ENCODE results near the gene CHAD.
A peak's percentile ranks its signal among the peaks of the same experiment; 100 is the strongest.

CHAD gene

GRCh38 chr17:50511058-50511457 lies 42.4 kb upstream of the CHAD start:
- Histone ChIP-seq H3K4me1 (ENCODE audit: control extremely low read depth in 1 of 4, control insufficient read depth in 4 of 4, insufficient read depth in 4 of 4, low read length in 3 of 4) (peaks cover 0 to 15% (median 13%) of the 10 kb centered on the region in 4 experiments), H3K27ac (ENCODE audit: insufficient read depth in 1 of 2, low read depth in 1 of 2, low read length in 2 of 2, poor library complexity in 1 of 2, severe bottlenecking in 2 of 2) (no peak overlapping the region), H3K36me3 (ENCODE audit: control insufficient read depth in 4 of 4, insufficient read depth in 4 of 4, low read length in 3 of 4) (no peaks in the 10 kb centered on the region), H3K4me3 (ENCODE audit: control insufficient read depth in 1 of 7, extremely low read depth in 1 of 7, insufficient read depth in 4 of 7, low read depth in 2 of 7, low read length in 6 of 7) (no peak overlapping the region), H3K27me3 (replicated peaks in 2 of 5; ENCODE audit: control insufficient read depth in 4 of 5, insufficient read depth in 5 of 5, low read length in 4 of 5) (no peaks in the 10 kb centered on the region), H3K9me3 (ENCODE audit: control extremely low read depth in 1 of 5, control insufficient read depth in 4 of 5, insufficient read depth in 2 of 5, low read depth in 1 of 5, low read length in 4 of 5) (no peaks in the 10 kb centered on the region)
- ChIA-PET POLR2A (no interaction called here), CTCF (interaction anchor here (1.3 to 1.8 kb wide), 2 partner anchors 9 to 10 kb away, joined by 4 to 8 read pairs; no protein-coding TSS in a partner anchor)
- WGBS (ENCODE audit: insufficient coverage): 96% methylated on average over 2 of the region's 3 CpGs
- DNase-seq: peak in 2 of 3 donors; percentile 36 to 38

DNA sequence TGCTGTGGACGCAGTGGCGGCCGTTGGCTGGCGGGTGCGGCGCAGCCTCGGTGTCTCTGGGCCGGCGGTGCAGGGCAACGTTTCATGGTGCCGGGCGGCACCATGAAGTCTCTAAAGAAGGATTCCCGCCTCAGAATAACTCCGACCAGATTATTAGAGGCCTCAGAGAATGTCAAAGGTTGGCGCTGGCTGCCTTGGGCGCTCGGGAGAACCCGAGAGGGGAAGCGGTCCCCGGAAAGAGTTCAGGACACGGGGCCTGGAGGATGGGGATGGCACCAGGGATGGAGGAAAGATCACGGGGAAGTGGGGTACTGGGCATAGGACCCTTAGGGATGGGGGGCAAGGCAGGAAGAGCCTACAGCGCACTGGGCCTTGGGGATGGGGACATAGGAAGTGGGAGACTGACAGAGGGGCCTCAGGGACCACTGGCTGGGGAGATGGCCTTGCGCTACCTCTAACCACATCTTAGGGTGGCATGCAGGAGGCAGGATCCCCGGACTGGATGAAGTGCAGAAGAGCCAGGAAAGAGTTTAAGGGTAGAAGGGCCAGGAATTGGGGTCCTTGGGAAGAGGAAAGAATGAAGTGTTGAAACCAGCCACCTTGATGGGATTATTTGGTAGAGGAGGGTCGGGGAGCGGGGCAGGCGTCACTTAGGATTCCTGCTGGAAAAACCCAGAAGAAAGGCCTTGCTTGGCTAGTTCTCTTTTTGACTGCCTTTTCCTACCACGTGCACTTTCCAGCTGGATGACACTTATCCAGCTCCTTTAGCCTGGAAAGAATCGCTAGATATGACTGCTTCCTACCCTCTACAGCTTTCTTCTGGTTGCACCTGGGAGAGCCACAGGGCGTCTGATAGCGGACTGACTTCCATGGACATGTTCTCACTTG lies 40.1 kb upstream of the CHAD start:
- H3K27me3 ChIP-seq (replicated peaks in 2 of 5; ENCODE audit: control insufficient read depth in 4 of 5, insufficient read depth in 5 of 5, low read length in 4 of 5): no peaks in the 10 kb centered on the region
- peak overlapping the region; percentile 44 to 88 (median 68) for H3K4me3 ChIP-seq (ENCODE audit: control insufficient read depth in 1 of 7, extremely low read depth in 1 of 7, insufficient read depth in 4 of 7, low read depth in 2 of 7, low read length in 6 of 7)
- 32% methylated on average over 29 of the region's 32 CpGs for WGBS (ENCODE audit: insufficient coverage)
- DNase-seq: no peak
- ChIA-PET CTCF (no interaction called here), POLR2A (no interaction called here)
- H3K36me3 ChIP-seq (ENCODE audit: control insufficient read depth in 4 of 4, insufficient read depth in 4 of 4, low read length in 3 of 4): no peaks in the 10 kb centered on the region
- peak overlapping the region; percentile 36 to 62 for H3K27ac ChIP-seq (ENCODE audit: insufficient read depth in 1 of 2, low read depth in 1 of 2, low read length in 2 of 2, poor library complexity in 1 of 2, severe bottlenecking in 2 of 2)
- peaks cover 0 to 23% (median 13%) of the 10 kb centered on the region in 4 experiments for H3K4me1 ChIP-seq (ENCODE audit: control extremely low read depth in 1 of 4, control insufficient read depth in 4 of 4, insufficient read depth in 4 of 4, low read length in 3 of 4)
- H3K9me3 ChIP-seq (ENCODE audit: control extremely low read depth in 1 of 5, control insufficient read depth in 4 of 5, insufficient read depth in 2 of 5, low read depth in 1 of 5, low read length in 4 of 5): no peaks in the 10 kb centered on the region

DNA sequence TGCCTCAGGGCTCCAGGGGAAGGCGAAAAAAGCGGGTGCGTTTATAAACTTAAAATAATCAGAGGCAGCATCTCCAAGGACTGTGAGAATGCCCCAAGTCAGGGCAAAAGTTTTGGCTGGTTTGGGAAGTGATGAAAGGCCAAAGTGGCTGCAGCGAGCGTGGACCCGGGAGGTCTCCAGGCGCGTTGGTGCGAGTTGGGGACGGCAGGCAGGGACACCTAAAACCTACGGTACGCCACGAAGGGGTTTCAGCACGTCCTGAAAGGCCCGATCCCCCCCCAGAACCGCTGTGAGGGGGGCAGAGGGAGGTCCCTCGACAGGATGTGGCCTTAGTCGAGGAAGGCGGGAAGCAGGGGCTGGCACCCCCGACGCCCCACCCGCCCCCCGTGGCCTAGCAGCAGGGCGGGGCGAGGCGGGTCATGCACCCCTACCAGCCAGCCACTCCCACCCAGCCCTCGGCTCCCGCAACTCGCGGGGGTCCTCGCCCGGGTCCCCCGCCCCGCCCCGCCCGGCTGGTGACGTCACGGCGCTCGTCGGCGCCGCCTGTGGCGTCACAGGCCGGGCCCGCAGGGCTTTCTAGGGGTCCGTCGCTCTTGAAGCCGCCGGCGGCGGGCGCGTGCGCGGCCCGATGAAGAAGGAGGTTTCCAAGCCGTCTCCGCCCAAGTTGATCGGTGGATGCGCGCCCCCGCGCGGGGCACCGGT lies 39.3 kb upstream of the CHAD start, which contains the start of gene MYCBPAP:
Gene MYCBPAP, plus strand, starts transcription at position 569 of the 702 bp plus-strand sequence. CDS start 236 bp downstream, outside the sequence.
- Histone ChIP-seq H3K4me1 (ENCODE audit: control extremely low read depth in 1 of 4, control insufficient read depth in 4 of 4, insufficient read depth in 4 of 4, low read length in 3 of 4) (peaks cover 0 to 23% (median 13%) of the 10 kb centered on the region in 4 experiments), H3K27me3 (replicated peaks in 2 of 5; ENCODE audit: control insufficient read depth in 4 of 5, insufficient read depth in 5 of 5, low read length in 4 of 5) (no peaks in the 10 kb centered on the region), H3K9me3 (ENCODE audit: control extremely low read depth in 1 of 5, control insufficient read depth in 4 of 5, insufficient read depth in 2 of 5, low read depth in 1 of 5, low read length in 4 of 5) (no peaks in the 10 kb centered on the region), H3K36me3 (ENCODE audit: control insufficient read depth in 4 of 4, insufficient read depth in 4 of 4, low read length in 3 of 4) (no peaks in the 10 kb centered on the region), H3K4me3 (ENCODE audit: control insufficient read depth in 1 of 7, extremely low read depth in 1 of 7, insufficient read depth in 4 of 7, low read depth in 2 of 7, low read length in 6 of 7) (peak within 1 kb of the TSS; percentile 45 to 88 (median 68)), H3K27ac (ENCODE audit: insufficient read depth in 1 of 2, low read depth in 1 of 2, low read length in 2 of 2, poor library complexity in 1 of 2, severe bottlenecking in 2 of 2) (peak within 1 kb of the TSS; percentile 36 to 62)
- POLR2A ChIA-PET: no interaction called here
- CTCF ChIA-PET: no interaction called here
- 8% methylated on average over 53 of the region's 66 CpGs for WGBS (ENCODE audit: insufficient coverage)
- peak; percentile 90 to 93 (median 92) for DNase-seq

DNA sequence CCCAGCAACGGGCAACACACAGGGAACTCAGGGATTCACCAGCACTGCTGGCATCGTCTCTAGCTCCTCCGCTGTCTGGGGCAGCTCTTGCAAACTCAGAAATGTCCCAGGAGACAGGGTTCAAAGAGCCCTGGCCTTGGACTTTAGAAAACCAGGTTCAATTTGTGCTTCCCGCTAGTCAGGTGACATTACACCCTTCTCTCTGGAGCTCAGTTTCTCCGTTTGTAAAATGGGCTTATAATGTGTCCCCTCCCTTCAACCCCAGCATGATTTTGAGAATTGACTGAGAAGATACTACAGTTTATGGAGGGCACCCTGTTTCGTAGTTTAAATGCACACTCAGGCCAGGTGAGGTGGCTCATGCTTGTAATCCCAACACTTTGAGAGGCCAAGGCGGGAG lies 37.6 kb upstream of the CHAD start:
- Histone ChIP-seq H3K27ac (ENCODE audit: insufficient read depth in 1 of 2, low read depth in 1 of 2, low read length in 2 of 2, poor library complexity in 1 of 2, severe bottlenecking in 2 of 2) (no peak overlapping the region), H3K36me3 (ENCODE audit: control insufficient read depth in 4 of 4, insufficient read depth in 4 of 4, low read length in 3 of 4) (no peaks in the 10 kb centered on the region), H3K4me3 (ENCODE audit: control insufficient read depth in 1 of 7, extremely low read depth in 1 of 7, insufficient read depth in 4 of 7, low read depth in 2 of 7, low read length in 6 of 7) (no peak overlapping the region), H3K9me3 (ENCODE audit: control extremely low read depth in 1 of 5, control insufficient read depth in 4 of 5, insufficient read depth in 2 of 5, low read depth in 1 of 5, low read length in 4 of 5) (no peaks in the 10 kb centered on the region), H3K4me1 (ENCODE audit: control extremely low read depth in 1 of 4, control insufficient read depth in 4 of 4, insufficient read depth in 4 of 4, low read length in 3 of 4) (peaks cover 0 to 23% (median 13%) of the 10 kb centered on the region in 4 experiments), H3K27me3 (replicated peaks in 2 of 5; ENCODE audit: control insufficient read depth in 4 of 5, insufficient read depth in 5 of 5, low read length in 4 of 5) (no peaks in the 10 kb centered on the region)
- 86% methylated on average over 6 of the region's 7 CpGs for WGBS (ENCODE audit: insufficient coverage)
- no peak for DNase-seq
- CTCF ChIA-PET: interaction anchor here (1.5 to 3.4 kb wide), 2 partner anchors 22 to 155 kb away, joined by 3 to 15 read pairs; no protein-coding TSS in a partner anchor
- POLR2A ChIA-PET: interaction anchor here (0.6 kb wide), 1 partner anchor 64 kb away, joined by 3 read pairs; no protein-coding TSS in a partner anchor

GRCh38 chr17:50505591-50506130 lies 37.0 kb upstream of the CHAD start:
- Histone ChIP-seq H3K36me3 (ENCODE audit: control insufficient read depth in 4 of 4, insufficient read depth in 4 of 4, low read length in 3 of 4) (no peaks in the 10 kb centered on the region), H3K27ac (ENCODE audit: insufficient read depth in 1 of 2, low read depth in 1 of 2, low read length in 2 of 2, poor library complexity in 1 of 2, severe bottlenecking in 2 of 2) (no peak overlapping the region), H3K9me3 (ENCODE audit: control extremely low read depth in 1 of 5, control insufficient read depth in 4 of 5, insufficient read depth in 2 of 5, low read depth in 1 of 5, low read length in 4 of 5) (no peaks in the 10 kb centered on the region), H3K27me3 (replicated peaks in 2 of 5; ENCODE audit: control insufficient read depth in 4 of 5, insufficient read depth in 5 of 5, low read length in 4 of 5) (no peaks in the 10 kb centered on the region), H3K4me3 (ENCODE audit: control insufficient read depth in 1 of 7, extremely low read depth in 1 of 7, insufficient read depth in 4 of 7, low read depth in 2 of 7, low read length in 6 of 7) (no peak overlapping the region), H3K4me1 (ENCODE audit: control extremely low read depth in 1 of 4, control insufficient read depth in 4 of 4, insufficient read depth in 4 of 4, low read length in 3 of 4) (peaks cover 0 to 23% (median 13%) of the 10 kb centered on the region in 4 experiments)
- ChIA-PET POLR2A (interaction anchor here (0.6 kb wide), 1 partner anchor 65 kb away, joined by 3 read pairs; no protein-coding TSS in a partner anchor), CTCF (interaction anchor here (1.2 to 3.4 kb wide), 7 partner anchors 10 to 156 kb away, joined by 3 to 15 read pairs (median 4); partner anchors contain the start of gene RSAD1)
- no peak for DNase-seq
- 80% methylated on average over 5 of the region's 7 CpGs for WGBS (ENCODE audit: insufficient coverage)

DNA sequence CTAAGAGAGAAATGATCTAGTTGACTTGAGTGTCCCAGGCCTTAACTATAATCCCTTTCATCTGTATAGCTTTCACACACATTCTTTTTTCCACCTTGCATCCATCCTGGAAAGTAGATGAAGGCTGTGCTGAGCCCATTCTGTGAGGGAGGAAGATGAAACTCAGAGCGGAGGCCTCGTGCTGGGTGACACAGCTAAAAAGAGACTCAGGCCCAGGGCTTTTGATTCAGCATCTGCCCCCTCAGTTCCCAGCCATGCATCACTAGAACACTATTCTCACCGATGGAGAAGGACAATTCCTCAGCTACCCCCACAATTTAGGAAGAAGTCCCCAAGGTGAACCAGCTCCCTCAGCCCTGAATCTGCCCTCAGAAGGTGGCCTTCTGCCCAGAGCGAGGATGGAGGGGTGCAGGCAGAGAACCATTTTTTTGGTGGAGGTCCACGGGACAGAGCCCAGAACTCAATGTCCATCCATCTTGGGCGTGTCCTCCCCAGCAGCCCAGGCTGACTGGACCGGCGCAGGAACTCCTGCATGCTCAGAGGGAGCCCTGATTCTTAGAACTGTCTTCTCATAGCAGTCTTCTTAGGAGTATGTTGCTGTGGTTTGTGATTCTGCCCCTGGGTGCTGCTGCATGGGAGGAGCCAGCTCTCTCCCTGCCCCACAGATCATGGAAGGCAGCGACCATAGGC lies 33.8 kb upstream of the CHAD start:
- Histone ChIP-seq H3K4me1 (ENCODE audit: control extremely low read depth in 1 of 4, control insufficient read depth in 4 of 4, insufficient read depth in 4 of 4, low read length in 3 of 4) (peaks cover 0 to 9% (median under 1%) of the 10 kb centered on the region in 4 experiments), H3K36me3 (ENCODE audit: control insufficient read depth in 4 of 4, insufficient read depth in 4 of 4, low read length in 3 of 4) (no peaks in the 10 kb centered on the region), H3K9me3 (ENCODE audit: control extremely low read depth in 1 of 5, control insufficient read depth in 4 of 5, insufficient read depth in 2 of 5, low read depth in 1 of 5, low read length in 4 of 5) (no peaks in the 10 kb centered on the region), H3K27me3 (replicated peaks in 2 of 5; ENCODE audit: control insufficient read depth in 4 of 5, insufficient read depth in 5 of 5, low read length in 4 of 5) (no peaks in the 10 kb centered on the region), H3K4me3 (ENCODE audit: control insufficient read depth in 1 of 7, extremely low read depth in 1 of 7, insufficient read depth in 4 of 7, low read depth in 2 of 7, low read length in 6 of 7) (no peak overlapping the region), H3K27ac (ENCODE audit: insufficient read depth in 1 of 2, low read depth in 1 of 2, low read length in 2 of 2, poor library complexity in 1 of 2, severe bottlenecking in 2 of 2) (no peak overlapping the region)
- no peak for DNase-seq
- CTCF ChIA-PET: interaction anchor here (1.0 to 2.9 kb wide), 11 partner anchors 10 to 158 kb away, joined by 3 to 17 read pairs (median 7); partner anchors contain the start of gene EPN3
- POLR2A ChIA-PET: no interaction called here
- WGBS (ENCODE audit: insufficient coverage): 98% methylated on average over 6 of the region's 9 CpGs

All from common myeloid progenitor, CD34-positive (primary cell).